GM12865 (cell line): ENCODE data around the gene NPTXR.

Experiments
- DNase-seq: peaks from one replicate; pipeline ENCODE4 v3.0.0; 2010; ENCODE audit warnings: low read depth
- H3K4me3 ChIP-seq: 2 replicates; pipeline ENCODE4 v1.5.1; 2011; ENCODE audit warnings: mild to moderate bottlenecking, low read depth, low read length, control low read depth
- CTCF ChIP-seq: IDR thresholded peaks from 2 replicates; pipeline ENCODE4 v1.5.1; 2011; ENCODE audit warnings: low read length, control low read depth, low read depth, inconsistent platforms; ENCODE audit not compliant: insufficient read depth; ENCODE audit errors: missing control alignments

NPTXR gene

DNA sequence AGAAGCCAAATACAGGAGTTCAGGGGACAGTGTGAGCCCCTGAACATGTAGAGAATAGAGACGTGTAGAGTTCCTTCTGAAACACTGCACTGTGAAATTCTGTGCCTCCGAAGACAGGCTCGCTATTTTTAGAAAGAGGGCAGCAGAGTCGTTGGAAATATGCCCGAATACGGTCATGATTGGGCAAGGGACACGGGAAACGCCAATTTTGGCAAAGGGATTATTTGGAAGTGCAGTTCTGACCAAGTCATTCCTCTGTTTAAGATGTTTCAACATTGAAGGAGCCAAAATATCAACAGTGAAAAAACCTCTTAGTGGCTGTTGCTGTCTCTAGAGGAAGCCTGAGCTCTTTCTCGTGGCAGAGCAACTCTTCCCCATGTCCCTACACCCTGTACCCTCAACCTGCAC, 37.6 kb upstream of the NPTXR start:
- TF ChIP-seq CTCF: no peak
- no peak overlapping the region for H3K4me3 ChIP-seq
- DNase-seq: no peak

- no peak for TF ChIP-seq CTCF
- no peak for DNase-seq
- H3K4me3 ChIP-seq: no peak overlapping the region
Measured at GRCh38 chr22:38879961-38880360, 36.1 kb upstream of the NPTXR start.

- no peak for DNase-seq
- no peak for TF ChIP-seq CTCF
- no peak overlapping the region for H3K4me3 ChIP-seq
Measured at GRCh38 chr22:38879108-38879729, 35.4 kb upstream of the NPTXR start.

DNA sequence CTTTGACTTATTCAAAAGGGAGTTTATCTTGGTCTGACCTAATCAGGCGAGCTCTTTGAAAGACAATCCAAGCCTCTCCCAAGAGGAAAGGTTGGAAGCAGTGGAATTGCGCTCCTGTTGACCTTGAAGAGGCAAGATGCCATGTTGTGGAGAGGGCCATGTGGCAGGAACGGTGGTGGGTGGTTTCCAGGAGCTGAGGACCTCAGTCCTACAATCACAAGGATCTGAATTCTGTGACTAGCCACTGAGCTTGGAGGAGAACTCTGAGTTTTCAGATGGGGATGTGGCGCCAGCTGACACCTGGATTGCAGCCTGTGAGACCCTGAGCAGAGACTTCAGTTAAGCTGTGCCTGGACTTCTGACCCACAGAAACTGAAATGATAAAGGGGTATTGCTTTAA, 34.2 kb upstream of the NPTXR start:
- no peak for DNase-seq
- TF ChIP-seq CTCF: no peak

GRCh38 chr22:38874529-38875222, 30.8 kb upstream of the NPTXR start:
- no peak for TF ChIP-seq CTCF
- H3K4me3 ChIP-seq: no peak overlapping the region
- no peak for DNase-seq

More for the DNA sequence above, 34.2 kb upstream of the NPTXR start:
- H3K4me3 ChIP-seq: no peak overlapping the region

GRCh38 chr22:38873469-38874411, 29.9 kb upstream of the NPTXR start:
- H3K4me3 ChIP-seq: peak overlapping the region; percentile 90; the same call in 1 of the 2 replicates
- peak; percentile 87 for DNase-seq
- TF ChIP-seq CTCF: no peak
